Skeletal muscle tissue (tissue), 4 donors: ENCODE measurements around the gene PAK2. TPM values are rescaled to one million over a fixed set of nuclear protein-coding genes. Genes with fewer than 3 reads are reported as not detected.

Experiments
- H3K27ac ChIP-seq: one replicate; pipeline ENCODE4 v1.7.0; 2013; ENCODE audit warnings: mild to moderate bottlenecking, low read depth, low read length, inconsistent platforms
- H3K27me3 ChIP-seq, 3 donors: one replicate each; pipeline ENCODE4 v1.7.0; 2013; ENCODE audit warnings: low read length in 3 of 3; ENCODE audit not compliant: control insufficient read depth in 3 of 3, insufficient read depth in 3 of 3
- H3K36me3 ChIP-seq, 3 donors: one replicate each; pipeline ENCODE4 v1.7.0; 2013; ENCODE audit warnings: low read length in 3 of 3; ENCODE audit not compliant: control insufficient read depth in 3 of 3, insufficient read depth in 3 of 3
- H3K4me1 ChIP-seq, 3 donors: one replicate each; pipeline ENCODE4 v1.7.0; 2013; ENCODE audit warnings: low read length in 3 of 3, mild to moderate bottlenecking in 3 of 3; ENCODE audit not compliant: control insufficient read depth in 3 of 3, insufficient read depth in 3 of 3
- H3K4me3 ChIP-seq, 3 donors: one replicate each; pipeline ENCODE4 v1.7.0; 2013; ENCODE audit warnings: low read length in 3 of 3
- H3K9ac ChIP-seq, 3 donors: one replicate each; pipeline ENCODE4 v1.7.0; 2013; ENCODE audit warnings: low read length in 3 of 3, mild to moderate bottlenecking in 3 of 3, moderate library complexity in 2 of 3, low read depth in 1 of 3
- H3K9me3 ChIP-seq, 3 donors: one replicate each; pipeline ENCODE4 v1.7.0; 2013; ENCODE audit warnings: low read length in 3 of 3; ENCODE audit not compliant: control insufficient read depth in 3 of 3
- total RNA-seq: library from RNA; depleted of rRNA; stranded (reverse); fragments of >200 nt; gene quantifications from one replicate; pipeline ENCODE4 v1.2.3, GENCODE V29; 2014
- donor health status: Osteomylitis.

Gene PAK2
- total RNA-seq: 24.5 TPM

- Histone ChIP-seq H3K9me3 (no peaks in the 10 kb centered on the region), H3K36me3 (no peaks in the 10 kb centered on the region), H3K27ac (peak within 1 kb of the TSS; percentile 95), H3K4me3 (peak within 1 kb of the TSS; percentile 76 to 90 (median 79)), H3K4me1 (peaks cover 8 to 11% (median 9%) of the 10 kb centered on the region in 3 donors), H3K9ac (peak within 1 kb of the TSS; percentile 92 to 94 (median 94)), H3K27me3 (no peaks in the 10 kb centered on the region)
Measured at GRCh38 chr3:196739671-196740480, at the start of gene PAK2. Gene PAK2, plus strand, starts transcription at chr3:196739857. Its CDS starts 42,790 bp downstream, at chr3:196782647.

DNA sequence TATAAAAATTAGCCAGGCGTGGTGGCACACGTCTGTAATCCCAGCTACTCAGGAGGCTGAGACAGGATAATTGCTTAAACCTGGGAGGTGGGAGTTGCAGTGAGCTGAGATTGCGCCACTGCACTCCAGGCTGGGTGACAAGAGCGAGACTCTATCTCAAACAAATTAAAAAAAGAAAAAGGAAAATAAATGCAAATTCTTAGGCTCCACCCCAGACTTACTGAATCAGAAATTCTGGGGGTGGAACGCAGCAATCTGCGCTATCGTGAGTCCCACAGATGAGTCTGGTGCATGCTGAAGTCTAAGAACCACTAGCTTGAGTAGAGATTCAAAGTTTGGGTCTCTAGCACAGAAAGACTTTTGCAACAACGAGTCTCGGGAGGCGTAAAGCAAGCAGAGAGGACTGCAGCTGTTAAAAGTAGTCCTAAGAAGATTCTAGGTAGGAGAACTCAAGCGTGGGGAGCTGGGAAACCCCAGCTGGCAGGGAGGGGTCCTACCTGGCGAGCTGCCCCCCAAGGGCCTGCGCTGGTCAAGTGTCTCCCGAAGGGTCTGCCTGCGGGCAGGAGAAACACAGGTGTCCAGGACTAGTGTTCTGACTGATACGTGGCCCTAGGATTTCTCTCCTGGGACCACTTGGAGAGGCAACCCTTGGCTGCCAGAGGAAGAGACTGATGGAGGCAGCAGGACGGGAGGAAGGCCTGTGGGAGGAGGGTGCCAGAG is 49.6 kb upstream of the PAK2 start:
- Histone ChIP-seq H3K36me3 (no peaks in the 10 kb centered on the region), H3K9me3 (no peaks in the 10 kb centered on the region), H3K27me3 (peaks cover 0 to 4% (median 0%) of the 10 kb centered on the region in 3 donors), H3K27ac (no peak overlapping the region), H3K4me1 (peaks cover 0 to 4% (median under 1%) of the 10 kb centered on the region in 3 donors), H3K4me3 (no peak overlapping the region), H3K9ac (no peak overlapping the region)

DNA sequence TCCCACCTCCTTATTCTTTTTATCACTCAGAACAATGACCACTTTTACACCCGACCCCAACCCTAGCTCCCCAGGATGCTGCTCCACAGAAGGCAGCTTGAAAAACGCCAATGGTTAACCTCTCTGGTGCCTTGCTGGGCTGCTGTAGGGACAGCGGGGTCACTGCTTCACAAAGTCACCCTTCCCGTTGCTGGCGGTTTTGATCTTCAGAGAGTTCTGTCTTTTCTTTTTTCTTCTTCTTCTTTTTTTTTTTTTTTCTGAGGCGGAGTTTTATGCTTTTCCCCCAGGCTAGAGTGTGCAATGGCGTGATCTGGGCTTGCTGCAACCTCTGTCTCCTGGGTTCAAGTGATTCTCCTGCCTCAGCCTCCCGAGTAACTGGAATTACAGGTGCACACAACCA is 48.3 kb upstream of the PAK2 start:
- no peaks in the 10 kb centered on the region for H3K36me3 ChIP-seq
- H3K4me3 ChIP-seq: no peak overlapping the region
- H3K4me1 ChIP-seq: peaks cover 0 to 4% (median 0%) of the 10 kb centered on the region in 3 donors
- no peak overlapping the region for H3K27ac ChIP-seq
- H3K9me3 ChIP-seq: no peaks in the 10 kb centered on the region
- peaks cover 0 to 4% (median 0%) of the 10 kb centered on the region in 3 donors for H3K27me3 ChIP-seq
- no peak overlapping the region for H3K9ac ChIP-seq

DNA sequence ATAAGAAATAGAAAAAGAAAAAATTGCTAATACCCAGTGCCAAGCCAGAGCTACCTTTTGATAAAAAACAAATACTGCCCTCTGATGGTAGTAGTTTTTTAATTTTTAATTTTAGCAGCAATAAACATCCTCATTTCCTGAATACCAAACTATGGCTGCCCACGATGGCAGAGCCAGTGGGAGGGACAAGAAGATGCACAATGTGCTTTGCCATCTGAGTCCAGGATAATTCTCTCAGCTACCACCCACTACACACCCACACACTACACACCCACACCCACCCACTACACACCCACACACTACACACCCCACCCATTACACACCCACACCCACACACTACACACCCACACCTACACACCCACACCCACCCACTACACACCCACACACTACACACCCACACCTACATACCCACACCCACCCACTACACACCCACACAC is 45.4 kb upstream of the PAK2 start:
- H3K4me1 ChIP-seq: no peaks in the 10 kb centered on the region
- no peak overlapping the region for H3K27ac ChIP-seq
- no peaks in the 10 kb centered on the region for H3K36me3 ChIP-seq
- H3K4me3 ChIP-seq: no peak overlapping the region
- peaks cover 0 to 4% (median 0%) of the 10 kb centered on the region in 3 donors for H3K27me3 ChIP-seq
- H3K9ac ChIP-seq: no peak overlapping the region
- no peaks in the 10 kb centered on the region for H3K9me3 ChIP-seq

GRCh38 chr3:196694941-196695848 is 44.5 kb upstream of the PAK2 start:
- H3K27ac ChIP-seq: no peak overlapping the region
- no peaks in the 10 kb centered on the region for H3K4me1 ChIP-seq
- no peak overlapping the region for H3K9ac ChIP-seq
- H3K4me3 ChIP-seq: no peak overlapping the region
- no peaks in the 10 kb centered on the region for H3K9me3 ChIP-seq
- H3K27me3 ChIP-seq: peaks cover 0 to 4% (median 0%) of the 10 kb centered on the region in 3 donors
- H3K36me3 ChIP-seq: no peaks in the 10 kb centered on the region

DNA sequence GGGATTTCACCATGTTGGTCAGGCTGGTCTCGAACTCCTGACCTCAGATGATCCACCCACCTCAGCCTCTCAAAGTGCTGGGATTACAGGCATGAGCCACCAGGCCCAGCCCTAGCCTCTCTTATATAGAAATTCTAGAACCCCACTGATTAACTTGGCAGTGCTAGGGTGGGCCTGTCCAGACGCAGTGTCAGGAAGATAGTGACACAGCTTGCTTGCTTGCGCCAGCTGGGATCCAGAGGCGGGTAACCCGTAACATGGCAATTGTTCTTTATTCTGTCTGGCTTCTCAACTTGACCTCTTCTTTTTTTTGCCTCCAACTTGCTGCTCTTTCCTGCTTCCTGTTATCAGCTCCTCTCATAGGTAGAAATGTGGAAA is 43.8 kb upstream of the PAK2 start:
- H3K27ac ChIP-seq: no peak overlapping the region
- H3K9ac ChIP-seq: no peak overlapping the region
- H3K9me3 ChIP-seq: no peaks in the 10 kb centered on the region
- H3K27me3 ChIP-seq: peaks cover 0 to 4% (median 0%) of the 10 kb centered on the region in 3 donors
- no peaks in the 10 kb centered on the region for H3K36me3 ChIP-seq
- H3K4me1 ChIP-seq: no peaks in the 10 kb centered on the region
- no peak overlapping the region for H3K4me3 ChIP-seq

DNA sequence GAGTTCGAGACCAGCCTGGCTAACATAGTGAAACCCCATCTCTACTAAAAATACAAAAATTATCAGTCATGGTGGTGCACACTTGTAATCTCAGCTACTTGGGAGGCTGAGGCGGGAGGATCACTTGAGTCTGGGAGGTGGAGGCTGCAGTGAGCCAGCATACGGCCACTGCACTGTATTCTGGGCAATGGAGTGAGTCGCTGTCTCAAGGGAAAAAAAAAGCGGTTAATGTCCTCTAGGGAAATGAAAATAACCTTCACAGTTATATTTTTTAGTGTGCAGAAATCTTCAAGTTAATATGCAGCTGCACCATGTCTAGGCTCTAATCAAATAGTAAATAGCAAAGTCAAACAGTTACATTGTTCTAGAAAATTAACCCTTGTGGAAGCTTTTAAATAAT is 42.4 kb upstream of the PAK2 start:
- H3K36me3 ChIP-seq: no peaks in the 10 kb centered on the region
- no peak overlapping the region for H3K4me3 ChIP-seq
- H3K27me3 ChIP-seq: no peaks in the 10 kb centered on the region
- no peak overlapping the region for H3K9ac ChIP-seq
- H3K9me3 ChIP-seq: no peaks in the 10 kb centered on the region
- H3K4me1 ChIP-seq: no peaks in the 10 kb centered on the region
- H3K27ac ChIP-seq: no peak overlapping the region

- H3K9ac ChIP-seq: no peak overlapping the region
- no peak overlapping the region for H3K4me3 ChIP-seq
- no peak overlapping the region for H3K27ac ChIP-seq
- no peaks in the 10 kb centered on the region for H3K4me1 ChIP-seq
- H3K36me3 ChIP-seq: no peaks in the 10 kb centered on the region
- no peaks in the 10 kb centered on the region for H3K27me3 ChIP-seq
- H3K9me3 ChIP-seq: no peaks in the 10 kb centered on the region
Measured at GRCh38 chr3:196699749-196700148, 39.9 kb upstream of the PAK2 start.

DNA sequence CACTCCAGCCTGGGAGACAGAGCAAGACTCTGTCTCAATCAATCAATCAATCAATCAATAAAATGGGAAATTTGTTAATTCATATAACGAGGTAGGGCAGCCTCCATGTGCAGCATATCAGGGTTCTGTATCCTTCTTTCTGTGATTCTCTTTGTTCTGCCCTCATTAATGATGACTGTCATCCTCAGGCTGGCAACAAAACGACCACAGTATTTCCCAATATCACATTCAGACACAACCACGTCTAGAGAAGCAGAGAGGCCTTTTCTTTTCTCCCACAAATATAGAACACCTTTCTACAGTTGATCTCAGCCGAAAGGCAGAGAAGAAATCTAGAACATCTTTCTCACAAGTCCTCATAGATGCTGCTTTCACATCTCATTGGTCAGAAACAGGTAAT is 38.9 kb upstream of the PAK2 start:
- Histone ChIP-seq H3K9ac (no peak overlapping the region), H3K27ac (no peak overlapping the region), H3K27me3 (no peaks in the 10 kb centered on the region), H3K36me3 (no peaks in the 10 kb centered on the region), H3K4me3 (no peak overlapping the region), H3K9me3 (no peaks in the 10 kb centered on the region), H3K4me1 (no peaks in the 10 kb centered on the region)
